GM06990 (cell line): Measurements from ENCODE around the gene PKD2.

Experiments
- DNase-seq: peaks from one replicate; pipeline ENCODE4 v3.0.0-alpha.2; 2011; ENCODE audit not compliant: insufficient read length; ENCODE audit errors: extremely low read depth
- H3K27me3 ChIP-seq: replicated peaks from 2 replicates; pipeline ENCODE4 v1.6.0; 2011; ENCODE audit warnings: low read length; ENCODE audit not compliant: control insufficient read depth, insufficient read depth
- H3K36me3 ChIP-seq: 2 replicates; pipeline ENCODE4 v1.5.1; 2011; ENCODE audit warnings: low read length; ENCODE audit not compliant: control insufficient read depth, insufficient read depth
- H3K4me3 ChIP-seq: replicated peaks from 2 replicates; pipeline ENCODE4 v1.5.1; 2011; ENCODE audit warnings: low read depth, mild to moderate bottlenecking, control low read depth, low read length
- CTCF ChIP-seq: IDR thresholded peaks from 2 replicates; pipeline ENCODE4 v1.5.1; 2011; ENCODE audit warnings: low read length, control low read depth, mild to moderate bottlenecking, inconsistent platforms; ENCODE audit not compliant: insufficient read depth, poor library complexity, severe bottlenecking

The PKD2 gene

GRCh38 chr4:88090898-88091297, 83.5 kb downstream of the PKD2 start:
- no peak for TF ChIP-seq CTCF
- DNase-seq: no peak
- no peaks in the 10 kb centered on the region for H3K36me3 ChIP-seq
- no peak overlapping the region for H3K4me3 ChIP-seq
- H3K27me3 ChIP-seq: no peaks in the 10 kb centered on the region

GRCh38 chr4:88091378-88091777, 83.9 kb downstream of the PKD2 start:
- Histone ChIP-seq H3K27me3 (no peaks in the 10 kb centered on the region), H3K36me3 (no peaks in the 10 kb centered on the region), H3K4me3 (no peak overlapping the region)
- no peak for DNase-seq
- no peak for TF ChIP-seq CTCF

- H3K27me3 ChIP-seq: no peaks in the 10 kb centered on the region
- DNase-seq: no peak
These were observed 86.4 kb downstream of the PKD2 start for GRCh38 chr4:88093874-88094273.

GRCh38 chr4:88097301-88097700, 89.9 kb downstream of the PKD2 start:
- H3K4me3 ChIP-seq: no peak overlapping the region
- TF ChIP-seq CTCF: no peak
- no peaks in the 10 kb centered on the region for H3K36me3 ChIP-seq
- no peaks in the 10 kb centered on the region for H3K27me3 ChIP-seq
- DNase-seq: no peak

More at GRCh38 chr4:88093874-88094273, 86.4 kb downstream of the PKD2 start:
- Histone ChIP-seq H3K4me3 (no peak overlapping the region), H3K36me3 (no peaks in the 10 kb centered on the region)
- TF ChIP-seq CTCF: no peak

- Histone ChIP-seq H3K4me3 (no peak overlapping the region), H3K27me3 (no peaks in the 10 kb centered on the region), H3K36me3 (no peaks in the 10 kb centered on the region)
- no peak for TF ChIP-seq CTCF
- DNase-seq: no peak
These were observed 90.3 kb downstream of the PKD2 start for GRCh38 chr4:88097781-88098180.
